PFSK-1 (cell line): ENCODE results near the gene VPS16.

ENCODE experiments used
- POLR2AphosphoS5 ChIP-seq: IDR thresholded peaks from 2 replicates; pipeline ENCODE4 v1.6.1; 2012; ENCODE audit warnings: low read depth, mild to moderate bottlenecking, control low read depth, low read length, moderate library complexity
- SIN3A ChIP-seq: IDR thresholded peaks from 2 replicates; pipeline ENCODE4 v1.6.1; 2012; ENCODE audit warnings: mild to moderate bottlenecking, low read length, moderate library complexity, borderline replicate concordance; ENCODE audit not compliant: insufficient read depth
- TAF1 ChIP-seq: IDR thresholded peaks from 2 replicates; pipeline ENCODE4 v1.6.1; 2012; ENCODE audit warnings: low read length, control low read depth, borderline replicate concordance; ENCODE audit not compliant: insufficient read depth

DNA sequence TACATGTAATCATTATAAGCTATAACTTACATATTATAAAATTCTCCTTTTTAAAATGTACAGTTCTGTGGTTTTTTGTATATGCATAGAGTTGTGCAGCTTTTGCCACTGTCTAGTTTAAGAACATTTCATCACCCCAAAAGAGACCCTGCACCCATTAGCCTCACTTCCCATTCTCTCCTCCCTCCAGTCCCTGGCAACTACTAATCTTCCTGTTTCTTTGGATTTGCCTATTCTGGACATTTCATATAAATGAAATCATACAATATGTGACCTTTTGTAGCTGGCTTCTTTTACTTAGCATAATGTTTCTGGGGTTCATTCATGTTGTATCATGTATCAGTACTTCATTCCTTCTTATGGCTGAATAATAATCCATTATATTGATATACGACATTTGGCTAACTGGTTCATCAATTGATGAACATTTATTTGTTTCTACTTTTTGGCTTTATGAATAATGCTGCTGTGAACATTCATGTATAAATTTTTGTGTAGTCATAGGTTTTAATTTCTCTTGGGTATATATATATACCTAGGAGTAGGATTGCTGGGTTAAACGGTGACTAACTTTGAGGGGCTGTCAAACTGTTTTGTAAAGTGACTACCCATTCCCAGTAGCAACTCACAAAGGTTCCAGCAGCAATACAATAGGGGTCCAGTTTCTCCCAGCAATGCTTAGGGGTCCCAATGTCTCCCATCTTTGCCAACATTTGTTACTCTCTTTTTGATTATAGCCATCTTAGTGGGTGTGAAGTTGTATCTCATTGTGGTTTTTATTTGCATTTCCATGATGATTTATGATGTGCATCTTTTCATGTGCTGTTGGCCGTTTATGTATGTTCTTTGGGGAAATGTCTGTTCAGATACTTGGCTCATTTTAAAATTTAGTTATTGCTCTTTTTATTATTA lies 43.4 kb downstream of the VPS16 start:
- TF ChIP-seq TAF1 (no peak), POLR2AphosphoS5 (no peak), SIN3A (no peak)
